B cell (primary cell): ENCODE results near the gene YTHDC1. TPM values are rescaled to one million over a fixed set of nuclear protein-coding genes. Genes with fewer than 3 reads are reported as not detected.

Experiments used
- ATAC-seq: fragments of 200-7000 bp; cut with Tn5 transposase; one replicate; pipeline ENCODE4 v1.10.0; 2021; ENCODE audit warnings: low read depth, mild to moderate bottlenecking, moderate number of reproducible peaks, moderate library complexity
- CTCF ChIA-PET: fragments of 350-600 bp; sonication (Branson Sonifier 250); formaldehyde crosslinking; loops from one replicate; lab custom pipeline; 2021; ENCODE audit warnings: antibody characterized with exemption, inconsistent platforms; lab: Charles Lee
- POLR2A ChIA-PET: fragments of 350-600 bp; sonication (Branson Sonifier 250); formaldehyde crosslinking; loops from one replicate; lab custom pipeline; 2021; ENCODE audit warnings: antibody characterized with exemption; lab: Charles Lee
- DNase-seq: peaks from one replicate; pipeline ENCODE4 v3.0.0; 2013
- H2AFZ ChIP-seq: 2 replicates; pipeline ENCODE4 v1.6.1; 2012; ENCODE audit warnings: mild to moderate bottlenecking, low read depth, low read length; ENCODE audit not compliant: insufficient read depth, poor library complexity, severe bottlenecking
- H3K27ac ChIP-seq, 2 donors: 1 replicate in 1 of 2; 2 replicates in 1 of 2; pipeline ENCODE4 v1.5.1; 2012 to 2013; ENCODE audit warnings: low read length in 2 of 2, mild to moderate bottlenecking in 2 of 2, moderate library complexity in 1 of 2
- H3K27me3 ChIP-seq, 4 experiments: fragments of 200-600 bp in 1 of 4; sonication (generic) in 1 of 4; replicated peaks in 1 of 4; 1 replicate in 2 of 4; 2 replicates in 2 of 4; pipeline versions ENCODE4 v1.6.1 to v1.7.0; 2013 to 2016; ENCODE audit warnings: low read length in 3 of 4, mild to moderate bottlenecking in 2 of 4, mixed read lengths in 1 of 4, moderate library complexity in 1 of 4; ENCODE audit not compliant: insufficient read depth in 4 of 4, control insufficient read depth in 3 of 4; ENCODE audit errors: control extremely low read depth in 1 of 4
- H3K36me3 ChIP-seq, 2 experiments: replicated peaks in 1 of 2; 1 replicate in 1 of 2; 2 replicates in 1 of 2; pipeline versions ENCODE4 v1.6.1 to v1.7.1; 2013; ENCODE audit warnings: low read length in 1 of 2; ENCODE audit not compliant: insufficient read depth in 2 of 2, control insufficient read depth in 1 of 2; ENCODE audit errors: control extremely low read depth in 1 of 2, extremely low read depth in 1 of 2
- H3K4me1 ChIP-seq, 2 donors: fragments of 200-600 bp in 1 of 2; sonication (generic) in 1 of 2; 1 replicate in 1 of 2; 2 replicates in 1 of 2; pipeline versions ENCODE4 v1.5.1 to v1.6.1; 2013 to 2017; ENCODE audit warnings: low read length in 2 of 2; ENCODE audit not compliant: control insufficient read depth in 2 of 2, insufficient read depth in 2 of 2
- H3K4me2 ChIP-seq: replicated peaks from 2 replicates; pipeline ENCODE3; 2012; ENCODE audit warnings: mild to moderate bottlenecking, low read depth, low read length; ENCODE audit not compliant: poor library complexity, severe bottlenecking
- H3K4me3 ChIP-seq, 5 experiments: fragments of 200-600 bp in 1 of 5; sonication (generic) in 1 of 5; 1 replicate in 3 of 5; 2 replicates in 2 of 5; pipeline versions ENCODE4 v1.5.1 to v1.7.0; 2011 to 2016; ENCODE audit warnings: low read length in 4 of 5, mild to moderate bottlenecking in 4 of 5, low read depth in 2 of 5, control low read depth in 1 of 5, moderate library complexity in 1 of 5; ENCODE audit not compliant: insufficient read depth in 1 of 5; ENCODE audit errors: control extremely low read depth in 1 of 5, extremely low read depth in 1 of 5
- H3K79me2 ChIP-seq: fragments of 200-600 bp; sonication (generic); one replicate; pipeline ENCODE4 v1.6.0; 2016; ENCODE audit warnings: low read length; ENCODE audit not compliant: control insufficient read depth, insufficient read depth
- H3K9ac ChIP-seq: fragments of 200-600 bp; sonication (generic); 2 replicates; pipeline ENCODE4 v1.6.1; 2017; ENCODE audit warnings: mild to moderate bottlenecking, low read length, moderate library complexity
- H3K9me3 ChIP-seq, 3 donors: one replicate each; pipeline versions ENCODE4 v1.6.1 to v1.7.1; 2013; ENCODE audit warnings: low read length in 2 of 3; ENCODE audit not compliant: control insufficient read depth in 2 of 3, insufficient read depth in 1 of 3; ENCODE audit errors: control extremely low read depth in 1 of 3
- H4K20me1 ChIP-seq: 2 replicates; pipeline ENCODE4 v1.6.0; 2012; ENCODE audit warnings: mild to moderate bottlenecking, low read length; ENCODE audit not compliant: insufficient read depth, control insufficient read depth, poor library complexity, severe bottlenecking
- H3K27ac Mint-ChIP-seq: one replicate; pipeline ENCODE4 v1.8.0; 2021; ENCODE audit warnings: mixed read lengths
- H3K27me3 Mint-ChIP-seq: one replicate; pipeline ENCODE4 v1.8.0; 2021; ENCODE audit warnings: mixed read lengths
- H3K4me1 Mint-ChIP-seq: one replicate; pipeline ENCODE4 v1.8.0; 2021; ENCODE audit warnings: mixed read lengths
- H3K4me3 Mint-ChIP-seq: one replicate; pipeline ENCODE4 v1.8.0; 2021; ENCODE audit warnings: mixed read lengths
- H3K9me3 Mint-ChIP-seq: one replicate; pipeline ENCODE4 v1.8.0; 2022; ENCODE audit warnings: mixed read lengths; ENCODE audit not compliant: insufficient read depth
- CTCF ChIP-seq: fragments of 200-600 bp; IDR thresholded peaks from one replicate; pipeline ENCODE4 v1.8.0; 2022; ENCODE audit warnings: antibody characterized with exemption, mild to moderate bottlenecking
- EZH2 ChIP-seq: IDR thresholded peaks from 2 replicates; pipeline ENCODE4 v1.6.1; 2012; ENCODE audit warnings: borderline replicate concordance, low read depth, mild to moderate bottlenecking, moderate library complexity, low read length; ENCODE audit not compliant: insufficient read depth, poor library complexity, severe bottlenecking
- WGBS: methylation state at CpG from one replicate; pipeline ENCODE4 v1.1.5; 2013; ENCODE audit warnings: missing lambda C conversion rate; ENCODE audit not compliant: insufficient coverage; 5-methylcytosine and 5-hydroxymethylcytosine counted together
- intact Hi-C: fragments of 100-400 bp; cut with micrococcal nuclease; formaldehyde crosslinking; loops from one replicate; pipeline ENCODE4 v1.10.0; 2022
- polyA plus RNA-seq: library from polyadenylated mRNA; depleted of rRNA; stranded (reverse); fragments of >200 nt; gene quantifications from 2 replicates; pipeline ENCODE4 v1.2.3, GENCODE V29; 2012
- total RNA-seq, 2 donors: library from RNA; stranded (reverse); fragments of 120-200 nt in 1 of 2; gene quantifications; 1 replicate in 1 of 2; 2 replicates in 1 of 2; pipeline versions ENCODE4 v1.2.3 to v1.2.4, GENCODE V29; 2013 to 2022

The YTHDC1 gene
- total and polyA plus RNA-seq, 2 donors (not counting 1 experiment from before 2014, with no cell fraction given): 26.9 to 179 TPM

- no peaks in the 10 kb centered on the region for H3K79me2 ChIP-seq
- no peak overlapping the region for H3K27ac Mint-ChIP-seq
- POLR2A ChIA-PET: no interaction called here
- TF ChIP-seq EZH2 (no peak), CTCF (no peak)
- H3K27me3 Mint-ChIP-seq: peaks cover 8% of the 10 kb centered on the region
- 45% methylated on average over 1 of the region's 2 CpGs for WGBS
- no peaks in the 10 kb centered on the region for H3K4me1 ChIP-seq
- H3K4me3 Mint-ChIP-seq: no peak overlapping the region
- H3K9me3 Mint-ChIP-seq: peaks cover 15% of the 10 kb centered on the region
- no peaks in the 10 kb centered on the region for H3K36me3 ChIP-seq
- no peak overlapping the region for H3K27ac ChIP-seq
- no peak overlapping the region for H3K4me3 ChIP-seq
- H3K9me3 ChIP-seq: peaks cover 0 to 3% (median 0%) of the 10 kb centered on the region in 3 donors
- CTCF ChIA-PET: no interaction called here
- no peak for DNase-seq
- H4K20me1 ChIP-seq: no peaks in the 10 kb centered on the region
- H3K9ac ChIP-seq: no peak overlapping the region
- H3K4me1 Mint-ChIP-seq: no peaks in the 10 kb centered on the region
- H3K4me2 ChIP-seq: no peak overlapping the region
- H2AFZ ChIP-seq: no peak overlapping the region
- no peak for ATAC-seq
- intact Hi-C loops: no loop called here
- H3K27me3 ChIP-seq: peaks cover 0 to 10% (median 5%) of the 10 kb centered on the region in 4 experiments
Measured at GRCh38 chr4:68288393-68288740, 61.5 kb downstream of the YTHDC1 start.

- no peak for DNase-seq
- ChIA-PET CTCF (no interaction called here), POLR2A (no interaction called here)
- peaks cover 15% of the 10 kb centered on the region for H3K9me3 Mint-ChIP-seq
- TF ChIP-seq EZH2 (no peak), CTCF (no peak)
- Histone ChIP-seq H3K9ac (no peak overlapping the region), H3K4me3 (no peak overlapping the region), H3K79me2 (no peaks in the 10 kb centered on the region), H2AFZ (no peak overlapping the region), H3K9me3 (peaks cover 0 to 3% (median 0%) of the 10 kb centered on the region in 3 donors), H3K27me3 (peaks cover 0 to 10% (median 5%) of the 10 kb centered on the region in 4 experiments), H3K4me2 (no peak overlapping the region), H3K4me1 (no peaks in the 10 kb centered on the region), H4K20me1 (no peaks in the 10 kb centered on the region), H3K36me3 (no peaks in the 10 kb centered on the region), H3K27ac (no peak overlapping the region)
- H3K4me3 Mint-ChIP-seq: no peak overlapping the region
- WGBS: 71% methylated on average over 1 of the region's 3 CpGs
- intact Hi-C loops: no loop called here
- H3K27me3 Mint-ChIP-seq: peaks cover 8% of the 10 kb centered on the region
- no peak for ATAC-seq
- H3K4me1 Mint-ChIP-seq: no peaks in the 10 kb centered on the region
- no peak overlapping the region for H3K27ac Mint-ChIP-seq
Measured at GRCh38 chr4:68287704-68288392, 62.0 kb downstream of the YTHDC1 start.
